Neural progenitor cell (in vitro differentiated cells): ENCODE data around the gene FHOD1.

Source experiments
- EZH2 ChIP-seq: fragments of 200-600 bp; sonication (generic); IDR thresholded peaks from 2 replicates; pipeline ENCODE4 v1.6.1; 2017; ENCODE audit warnings: antibody characterized with exemption, mild to moderate bottlenecking, moderate library complexity
- EZH2phosphoT487 ChIP-seq: fragments of 200-600 bp; sonication (generic); IDR thresholded peaks from 2 replicates; pipeline ENCODE4 v1.6.1; 2017; ENCODE audit warnings: antibody characterized with exemption
- TF ChIP-seq, protein P1 (sequence below): fragments of 200-600 bp; sonication (generic); IDR thresholded peaks from 2 replicates; pipeline ENCODE4 v1.5.1; 2017; ENCODE audit warnings: antibody characterized with exemption, mild to moderate bottlenecking

DNA sequence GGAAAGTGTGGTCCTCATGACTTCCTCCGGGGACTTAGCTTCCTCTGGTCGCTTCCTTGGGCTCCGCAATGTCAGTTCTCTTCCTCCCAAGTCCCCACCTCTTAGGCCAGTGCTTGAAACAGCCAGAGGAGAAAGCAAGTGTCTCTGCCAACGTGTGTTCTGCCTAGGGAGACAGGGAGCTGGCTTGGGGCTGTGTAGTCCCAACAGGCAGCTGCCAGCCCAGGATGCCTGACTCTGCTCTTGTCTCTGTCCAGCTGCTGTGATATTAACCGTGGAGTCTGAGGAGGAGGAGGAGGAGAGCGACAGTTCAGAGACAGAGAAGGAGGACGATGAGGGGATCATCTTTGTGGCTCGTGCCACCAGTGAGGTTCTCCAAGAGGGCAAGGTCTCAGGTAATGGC is 18.6 kb upstream of the FHOD1 start:
- TF ChIP-seq, protein P1, sequence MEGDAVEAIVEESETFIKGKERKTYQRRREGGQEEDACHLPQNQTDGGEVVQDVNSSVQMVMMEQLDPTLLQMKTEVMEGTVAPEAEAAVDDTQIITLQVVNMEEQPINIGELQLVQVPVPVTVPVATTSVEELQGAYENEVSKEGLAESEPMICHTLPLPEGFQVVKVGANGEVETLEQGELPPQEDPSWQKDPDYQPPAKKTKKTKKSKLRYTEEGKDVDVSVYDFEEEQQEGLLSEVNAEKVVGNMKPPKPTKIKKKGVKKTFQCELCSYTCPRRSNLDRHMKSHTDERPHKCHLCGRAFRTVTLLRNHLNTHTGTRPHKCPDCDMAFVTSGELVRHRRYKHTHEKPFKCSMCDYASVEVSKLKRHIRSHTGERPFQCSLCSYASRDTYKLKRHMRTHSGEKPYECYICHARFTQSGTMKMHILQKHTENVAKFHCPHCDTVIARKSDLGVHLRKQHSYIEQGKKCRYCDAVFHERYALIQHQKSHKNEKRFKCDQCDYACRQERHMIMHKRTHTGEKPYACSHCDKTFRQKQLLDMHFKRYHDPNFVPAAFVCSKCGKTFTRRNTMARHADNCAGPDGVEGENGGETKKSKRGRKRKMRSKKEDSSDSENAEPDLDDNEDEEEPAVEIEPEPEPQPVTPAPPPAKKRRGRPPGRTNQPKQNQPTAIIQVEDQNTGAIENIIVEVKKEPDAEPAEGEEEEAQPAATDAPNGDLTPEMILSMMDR, result no peak
- TF ChIP-seq EZH2, result no peak
- TF ChIP-seq EZH2phosphoT487, result no peak
